ENCODE measurements around the gene NT5C3B.

DNA sequence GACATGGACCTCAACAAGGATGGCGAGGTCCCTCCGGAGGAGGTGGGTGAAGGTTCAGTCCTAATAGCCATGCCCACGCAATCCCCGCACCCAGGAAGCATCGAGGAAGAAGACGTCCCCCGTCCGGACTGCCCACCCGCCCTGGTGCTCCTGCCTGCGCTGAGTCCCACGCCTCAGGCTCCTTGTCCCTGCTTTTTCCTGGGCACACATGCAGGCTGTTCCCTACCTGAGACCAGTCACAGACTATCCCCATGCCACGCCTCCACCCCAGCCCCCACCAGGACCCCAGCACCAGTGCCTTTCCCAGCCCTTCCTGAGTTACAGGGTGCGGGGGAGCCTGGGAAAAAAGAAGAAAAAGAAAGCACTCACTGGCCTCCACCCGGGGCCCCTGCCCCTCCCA, 14.3 kb downstream of the NT5C3B start:
- TF ChIP-seq CTCF (IDR thresholded peaks at IDR 0.05): no peak
- no peak for TF ChIP-seq EP300 (IDR thresholded peaks at IDR 0.05)
- no peak for TF ChIP-seq POLR2AphosphoS5 (IDR thresholded peaks at IDR 0.05)

All from stomach (tissue), 4 donors.